Brain microvascular endothelial cell (primary cell): ENCODE data around the gene PHF13.
"Not testable (repeated sequence)": the region's sequence is repeated elsewhere in the genome, so short reads cannot be mapped to it uniquely, and the experiment has no call there.

Experiments used
- DNase-seq: peaks from one replicate; pipeline ENCODE4 v3.0.0-alpha.2; 2020
- H3K27ac ChIP-seq: fragments of 250-450 bp; sonication (Bioruptor Pico); 2 replicates; pipeline ENCODE4 v1.5.1; 2020; ENCODE audit warnings: mild to moderate bottlenecking, moderate library complexity
- H3K27me3 ChIP-seq: fragments of 250-450 bp; sonication (Bioruptor Pico); replicated peaks from 2 replicates; pipeline ENCODE4 v1.5.1; 2020; ENCODE audit warnings: mild to moderate bottlenecking
- H3K36me3 ChIP-seq: fragments of 250-450 bp; sonication (Bioruptor Pico); replicated peaks from 2 replicates; pipeline ENCODE4 v1.5.1; 2020; ENCODE audit warnings: mild to moderate bottlenecking
- H3K4me3 ChIP-seq: 2 replicates; pipeline ENCODE4 v1.5.1; 2011; ENCODE audit warnings: low read depth, mild to moderate bottlenecking, control low read depth, low read length, moderate library complexity
- CTCF ChIP-seq: IDR thresholded peaks from 2 replicates; pipeline ENCODE4 v1.5.1; 2011; ENCODE audit warnings: low read depth, mild to moderate bottlenecking, moderate library complexity, low read length, control low read depth, inconsistent platforms; ENCODE audit errors: missing control alignments
- in situ Hi-C: cut with HindIII; loops from 2 replicates; pipeline ENCODE4 v1.10.0; 2017; ENCODE audit warnings: low sequenced_read_pairs, low pct_ligation_motif_present

The PHF13 gene

GRCh38 chr1:6635161-6635909 lies 21.8 kb downstream of the PHF13 start:
- in situ Hi-C loops: no loop called here
- peaks cover 75% of the 10 kb centered on the region for H3K36me3 ChIP-seq

GRCh38 chr1:6635910-6636760 lies 22.6 kb downstream of the PHF13 start:
- Histone ChIP-seq H3K36me3 (peaks cover 77% of the 10 kb centered on the region), H3K4me3 (no peak overlapping the region), H3K27ac (no peak overlapping the region), H3K27me3 (no peaks in the 10 kb centered on the region)
- no peak for DNase-seq
- no peak for TF ChIP-seq CTCF
- in situ Hi-C loops: no loop called here

More at GRCh38 chr1:6635161-6635909, 21.8 kb downstream of the PHF13 start:
- H3K4me3 ChIP-seq: no peak overlapping the region
- H3K27ac ChIP-seq: no peak overlapping the region
- TF ChIP-seq CTCF: no peak
- no peaks in the 10 kb centered on the region for H3K27me3 ChIP-seq
- DNase-seq: no peak

- DNase-seq, in situ Hi-C loops, H3K27ac ChIP-seq, H3K27me3 ChIP-seq, H3K4me3 ChIP-seq: not testable (repeated sequence)
- peaks cover 73% of the 10 kb centered on the region for H3K36me3 ChIP-seq
These were observed 23.2 kb downstream of the PHF13 start for GRCh38 chr1:6636778-6637177.

GRCh38 chr1:6637770-6638169 lies 24.2 kb downstream of the PHF13 start:
- in situ Hi-C loops: no loop called here
- Histone ChIP-seq H3K27me3 (no peaks in the 10 kb centered on the region), H3K36me3 (peaks cover 75% of the 10 kb centered on the region), H3K27ac (no peak overlapping the region), H3K4me3 (no peak overlapping the region)
- no peak for DNase-seq
- TF ChIP-seq CTCF: no peak

- no peak for TF ChIP-seq CTCF
- no peak overlapping the region for H3K27ac ChIP-seq
- DNase-seq: no peak
- no peaks in the 10 kb centered on the region for H3K27me3 ChIP-seq
- H3K4me3 ChIP-seq: no peak overlapping the region
- in situ Hi-C loops: no loop called here
- peaks cover 73% of the 10 kb centered on the region for H3K36me3 ChIP-seq
These were observed 24.7 kb downstream of the PHF13 start for GRCh38 chr1:6638226-6638625.

- H3K4me3 ChIP-seq, H3K27me3 ChIP-seq, DNase-seq, H3K27ac ChIP-seq, in situ Hi-C loops: not testable (repeated sequence)
- H3K36me3 ChIP-seq: peaks cover 72% of the 10 kb centered on the region
These were observed 27.3 kb downstream of the PHF13 start for GRCh38 chr1:6640867-6641266.
